Hepatocyte (in vitro differentiated cells): ENCODE measurements around the gene NEDD1. TPM values are rescaled to one million over a fixed set of nuclear protein-coding genes. Genes with fewer than 3 reads are reported as not detected.

Source experiments
- DNase-seq: peaks from one replicate; pipeline ENCODE4 v3.0.0-alpha.2; 2016; ENCODE audit warnings: low spot score
- H2AFZ ChIP-seq: fragments of 200-600 bp; sonication (generic); 2 replicates; pipeline ENCODE4 v1.6.0; 2016; ENCODE audit warnings: antibody characterized with exemption, mild to moderate bottlenecking
- H3K27ac ChIP-seq: fragments of 200-600 bp; sonication (generic); 2 replicates; pipeline ENCODE4 v1.5.1; 2016; ENCODE audit warnings: mild to moderate bottlenecking
- H3K27me3 ChIP-seq: fragments of 200-600 bp; sonication (generic); 2 replicates; pipeline ENCODE4 v1.6.1; 2016
- H3K36me3 ChIP-seq: fragments of 200-600 bp; sonication (generic); replicated peaks from 2 replicates; pipeline ENCODE4 v1.5.1; 2016; ENCODE audit warnings: low read depth; ENCODE audit not compliant: insufficient read depth
- H3K4me1 ChIP-seq: fragments of 200-600 bp; sonication (generic); 2 replicates; pipeline ENCODE4 v1.5.1; 2016; ENCODE audit warnings: mild to moderate bottlenecking, moderate library complexity; ENCODE audit not compliant: insufficient read depth
- H3K4me2 ChIP-seq: fragments of 200-600 bp; sonication (generic); 2 replicates; pipeline ENCODE4 v1.6.0; 2016
- H3K4me3 ChIP-seq: fragments of 200-600 bp; sonication (generic); 2 replicates; pipeline ENCODE4 v1.5.1; 2016; ENCODE audit warnings: mild to moderate bottlenecking
- H3K79me2 ChIP-seq: fragments of 200-600 bp; sonication (generic); 2 replicates; pipeline ENCODE4 v1.6.0; 2017; ENCODE audit warnings: mild to moderate bottlenecking
- H3K9me2 ChIP-seq: fragments of 200-600 bp; sonication (generic); replicated peaks from 2 replicates; pipeline ENCODE4 v1.6.0; 2017; ENCODE audit warnings: mild to moderate bottlenecking; ENCODE audit not compliant: insufficient read depth
- H3K9me3 ChIP-seq: fragments of 200-600 bp; sonication (generic); 2 replicates; pipeline ENCODE4 v1.5.1; 2016; ENCODE audit warnings: low read depth, mild to moderate bottlenecking
- H4K20me1 ChIP-seq: fragments of 200-600 bp; sonication (generic); 2 replicates; pipeline ENCODE4 v1.6.0; 2016; ENCODE audit warnings: mild to moderate bottlenecking; ENCODE audit not compliant: insufficient read depth, poor library complexity, severe bottlenecking
- EZH2 ChIP-seq: fragments of 200-600 bp; sonication (generic); IDR thresholded peaks from 2 replicates; pipeline ENCODE4 v1.6.1; 2016; ENCODE audit warnings: antibody characterized with exemption, mild to moderate bottlenecking, borderline replicate concordance
- EZH2phosphoT487 ChIP-seq: fragments of 200-600 bp; sonication (generic); IDR thresholded peaks from one replicate; pipeline ENCODE4 v1.6.1; 2018; ENCODE audit warnings: antibody characterized with exemption, mild to moderate bottlenecking, low read depth, moderate library complexity; ENCODE audit not compliant: unreplicated experiment, severe bottlenecking
- WGBS: methylation state at CpG from one replicate; pipeline ENCODE4 v1.1.6; 2016; ENCODE audit warnings: low lambda C conversion rate; ENCODE audit errors: missing lambda C conversion rate; 5-methylcytosine and 5-hydroxymethylcytosine counted together
- polyA plus RNA-seq: library from polyadenylated mRNA; unstranded; fragments of >200 nt; fragmentation: Nextera tagmentation; extraction: Ambion mirVana; gene quantifications from 2 replicates; pipeline ENCODE4 v1.2.1, GENCODE V29; 2016
- total RNA-seq: library from RNA; depleted of rRNA; stranded (reverse); fragments of >200 nt; gene quantifications from 2 replicates; pipeline ENCODE4 v1.2.3, GENCODE V29; 2014
- TF ChIP-seq, protein P1 (sequence below): fragments of 200-600 bp; sonication (generic); IDR thresholded peaks from 2 replicates; pipeline ENCODE4 v1.5.1; 2016; ENCODE audit warnings: antibody characterized with exemption, mild to moderate bottlenecking; ENCODE audit not compliant: poor library complexity

The NEDD1 gene
- total and polyA plus RNA-seq, 2 experiments from 2014 or later = 17.6 to 34.7 TPM

DNA sequence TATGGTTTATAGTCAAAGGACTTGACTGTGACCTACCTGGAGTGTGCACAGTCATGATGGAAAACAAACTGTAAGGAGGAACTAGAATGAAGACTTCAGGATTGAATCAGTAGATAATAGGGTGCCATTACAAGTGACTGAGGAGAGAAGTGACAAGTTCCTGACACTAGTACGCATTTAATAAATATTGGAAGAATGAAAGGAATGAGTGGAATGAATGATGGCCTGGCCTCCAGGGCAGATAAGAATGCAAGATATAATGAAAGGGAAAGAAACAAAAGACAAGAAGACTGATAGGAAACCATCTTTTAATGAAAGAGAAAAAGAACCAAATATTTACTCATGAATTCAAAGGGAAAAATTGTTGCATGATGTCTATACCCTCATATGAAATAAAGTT lies 44.7 kb upstream of the NEDD1 start:
- Histone ChIP-seq H3K27ac (no peak overlapping the region), H3K4me3 (no peak overlapping the region), H3K4me1 (no peaks in the 10 kb centered on the region), H3K4me2 (no peak overlapping the region), H3K36me3 (no peaks in the 10 kb centered on the region), H3K9me2 (no peaks in the 10 kb centered on the region), H3K27me3 (no peaks in the 10 kb centered on the region), H3K79me2 (no peaks in the 10 kb centered on the region), H4K20me1 (no peaks in the 10 kb centered on the region), H3K9me3 (no peaks in the 10 kb centered on the region), H2AFZ (no peak overlapping the region)
- 40% methylated on average over 1 of the region's 1 CpG for WGBS
- TF ChIP-seq EZH2phosphoT487 = no peak
- TF ChIP-seq, protein P1, sequence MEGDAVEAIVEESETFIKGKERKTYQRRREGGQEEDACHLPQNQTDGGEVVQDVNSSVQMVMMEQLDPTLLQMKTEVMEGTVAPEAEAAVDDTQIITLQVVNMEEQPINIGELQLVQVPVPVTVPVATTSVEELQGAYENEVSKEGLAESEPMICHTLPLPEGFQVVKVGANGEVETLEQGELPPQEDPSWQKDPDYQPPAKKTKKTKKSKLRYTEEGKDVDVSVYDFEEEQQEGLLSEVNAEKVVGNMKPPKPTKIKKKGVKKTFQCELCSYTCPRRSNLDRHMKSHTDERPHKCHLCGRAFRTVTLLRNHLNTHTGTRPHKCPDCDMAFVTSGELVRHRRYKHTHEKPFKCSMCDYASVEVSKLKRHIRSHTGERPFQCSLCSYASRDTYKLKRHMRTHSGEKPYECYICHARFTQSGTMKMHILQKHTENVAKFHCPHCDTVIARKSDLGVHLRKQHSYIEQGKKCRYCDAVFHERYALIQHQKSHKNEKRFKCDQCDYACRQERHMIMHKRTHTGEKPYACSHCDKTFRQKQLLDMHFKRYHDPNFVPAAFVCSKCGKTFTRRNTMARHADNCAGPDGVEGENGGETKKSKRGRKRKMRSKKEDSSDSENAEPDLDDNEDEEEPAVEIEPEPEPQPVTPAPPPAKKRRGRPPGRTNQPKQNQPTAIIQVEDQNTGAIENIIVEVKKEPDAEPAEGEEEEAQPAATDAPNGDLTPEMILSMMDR = no peak
- TF ChIP-seq EZH2 = no peak
- DNase-seq = no peak

GRCh38 chr12:96864335-96864734 lies 42.7 kb upstream of the NEDD1 start:
- Histone ChIP-seq H2AFZ (no peak overlapping the region), H3K4me2 (no peak overlapping the region), H3K27me3 (no peaks in the 10 kb centered on the region), H4K20me1 (no peaks in the 10 kb centered on the region), H3K4me3 (no peak overlapping the region), H3K4me1 (no peaks in the 10 kb centered on the region), H3K9me2 (no peaks in the 10 kb centered on the region), H3K36me3 (no peaks in the 10 kb centered on the region), H3K79me2 (no peaks in the 10 kb centered on the region), H3K9me3 (no peaks in the 10 kb centered on the region), H3K27ac (no peak overlapping the region)
- TF ChIP-seq, protein P1 = no peak
- TF ChIP-seq EZH2 (no peak), EZH2phosphoT487 (no peak)
- DNase-seq = no peak
- WGBS = 66% methylated on average over 4 of the region's 4 CpGs

GRCh38 chr12:96866801-96867590 lies 40.1 kb upstream of the NEDD1 start:
- no peaks in the 10 kb centered on the region for H3K27me3 ChIP-seq
- TF ChIP-seq EZH2 = no peak
- TF ChIP-seq, protein P1 = no peak
- TF ChIP-seq EZH2phosphoT487 = no peak
- no peak overlapping the region for H3K4me3 ChIP-seq
- WGBS = 96% methylated on average over 4 of the region's 4 CpGs
- H3K36me3 ChIP-seq = no peaks in the 10 kb centered on the region
- H3K4me2 ChIP-seq = no peak overlapping the region
- no peaks in the 10 kb centered on the region for H4K20me1 ChIP-seq
- H3K79me2 ChIP-seq = no peaks in the 10 kb centered on the region
- H3K9me3 ChIP-seq = no peaks in the 10 kb centered on the region
- H2AFZ ChIP-seq = no peak overlapping the region
- no peak overlapping the region for H3K27ac ChIP-seq
- no peak for DNase-seq
- H3K4me1 ChIP-seq = no peaks in the 10 kb centered on the region
- H3K9me2 ChIP-seq = no peaks in the 10 kb centered on the region
